ENCODE data around the gene MOCOS.

DNA sequence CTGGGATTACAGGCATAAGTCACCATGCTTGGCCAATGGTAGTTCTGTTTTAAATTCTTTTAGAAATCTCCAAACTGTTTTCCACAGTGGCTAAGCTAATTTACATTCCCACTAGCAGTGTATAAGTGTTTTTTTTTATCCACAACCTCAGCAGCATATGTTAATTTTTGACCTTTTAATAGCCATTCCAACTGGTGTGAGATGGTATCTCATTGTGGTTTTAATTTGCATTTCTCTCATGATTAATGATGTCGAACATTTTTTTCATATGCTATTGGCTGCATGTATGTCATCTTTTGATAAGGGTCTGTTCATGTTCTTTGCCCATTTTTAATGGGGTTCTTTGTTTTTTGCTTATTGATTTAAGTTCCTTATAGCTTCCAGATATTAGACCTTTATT is 20.0 kb downstream of the MOCOS start:
- TF ChIP-seq, protein P1, sequence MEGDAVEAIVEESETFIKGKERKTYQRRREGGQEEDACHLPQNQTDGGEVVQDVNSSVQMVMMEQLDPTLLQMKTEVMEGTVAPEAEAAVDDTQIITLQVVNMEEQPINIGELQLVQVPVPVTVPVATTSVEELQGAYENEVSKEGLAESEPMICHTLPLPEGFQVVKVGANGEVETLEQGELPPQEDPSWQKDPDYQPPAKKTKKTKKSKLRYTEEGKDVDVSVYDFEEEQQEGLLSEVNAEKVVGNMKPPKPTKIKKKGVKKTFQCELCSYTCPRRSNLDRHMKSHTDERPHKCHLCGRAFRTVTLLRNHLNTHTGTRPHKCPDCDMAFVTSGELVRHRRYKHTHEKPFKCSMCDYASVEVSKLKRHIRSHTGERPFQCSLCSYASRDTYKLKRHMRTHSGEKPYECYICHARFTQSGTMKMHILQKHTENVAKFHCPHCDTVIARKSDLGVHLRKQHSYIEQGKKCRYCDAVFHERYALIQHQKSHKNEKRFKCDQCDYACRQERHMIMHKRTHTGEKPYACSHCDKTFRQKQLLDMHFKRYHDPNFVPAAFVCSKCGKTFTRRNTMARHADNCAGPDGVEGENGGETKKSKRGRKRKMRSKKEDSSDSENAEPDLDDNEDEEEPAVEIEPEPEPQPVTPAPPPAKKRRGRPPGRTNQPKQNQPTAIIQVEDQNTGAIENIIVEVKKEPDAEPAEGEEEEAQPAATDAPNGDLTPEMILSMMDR (IDR thresholded peaks at IDR 0.05) = no peak
- no peak for TF ChIP-seq POLR2A (IDR thresholded peaks at IDR 0.05)
